ENCODE results near the gene ADGRG1.

Gene ADGRG1

GRCh38 chr16:57635266-57636097 lies 7.1 kb downstream of the ADGRG1 start:
- DNase-seq (ENCODE audit: low spot score): no peak

- DNase-seq (ENCODE audit: low spot score): no peak
Observed at GRCh38 chr16:57636184-57636583, 7.8 kb downstream of the ADGRG1 start.

GRCh38 chr16:57637020-57637419 lies 8.6 kb downstream of the ADGRG1 start:
- peak; percentile 57 for DNase-seq (ENCODE audit: low spot score)

GRCh38 chr16:57637424-57637823 lies 9.0 kb downstream of the ADGRG1 start:
- DNase-seq (ENCODE audit: low spot score): peak; percentile 87

GRCh38 chr16:57637965-57638364 lies 9.5 kb downstream of the ADGRG1 start:
- no peak for DNase-seq (ENCODE audit: low spot score)

GRCh38 chr16:57638381-57638780 lies 10.0 kb downstream of the ADGRG1 start:
- no peak for DNase-seq (ENCODE audit: low spot score)

- peak; percentile 94 for DNase-seq (ENCODE audit: low spot score)
Observed at GRCh38 chr16:57639172-57639887, 10.9 kb downstream of the ADGRG1 start.

GRCh38 chr16:57640185-57640584 lies 11.8 kb downstream of the ADGRG1 start:
- no peak for DNase-seq (ENCODE audit: low spot score)

- DNase-seq (ENCODE audit: low spot score): peak; percentile 77
Observed at GRCh38 chr16:57640612-57641011, 12.2 kb downstream of the ADGRG1 start.

- no peak for DNase-seq (ENCODE audit: low spot score)
Observed at GRCh38 chr16:57642160-57643135, 14.0 kb downstream of the ADGRG1 start.

- DNase-seq (ENCODE audit: low spot score): peak; percentile 59
Observed at GRCh38 chr16:57643147-57643874, 14.9 kb downstream of the ADGRG1 start.

- DNase-seq (ENCODE audit: low spot score): no peak
Observed at GRCh38 chr16:57643910-57644309, 15.5 kb downstream of the ADGRG1 start.

GRCh38 chr16:57644383-57645014 lies 16.1 kb downstream of the ADGRG1 start:
- no peak for DNase-seq (ENCODE audit: low spot score)

- no peak for DNase-seq (ENCODE audit: low spot score)
Observed at GRCh38 chr16:57645169-57645568, 16.7 kb downstream of the ADGRG1 start.

- DNase-seq (ENCODE audit: low spot score): no peak
Observed at GRCh38 chr16:57645691-57646387, 17.4 kb downstream of the ADGRG1 start.

GRCh38 chr16:57646388-57647039 lies 18.1 kb downstream of the ADGRG1 start:
- no peak for DNase-seq (ENCODE audit: low spot score)

- DNase-seq (ENCODE audit: low spot score): no peak
Observed at GRCh38 chr16:57647136-57647875, 18.9 kb downstream of the ADGRG1 start.

GRCh38 chr16:57648125-57648524 lies 19.7 kb downstream of the ADGRG1 start:
- peak; percentile 62 for DNase-seq (ENCODE audit: low spot score)
